HG03520 (cell line): ENCODE results near the gene MYO16.

ENCODE experiments used
- ATAC-seq: cut with Tn5 transposase; IDR thresholded peaks from one replicate; pipeline ENCODE4 v1.9.1; 2021; ENCODE audit warnings: mild to moderate bottlenecking, moderate library complexity; ENCODE audit not compliant: unreplicated experiment

Gene MYO16

GRCh38 chr13:108927615-108928014 is 298.2 kb downstream of the MYO16 start:
- no peak for ATAC-seq

- ATAC-seq: no peak
Measured at GRCh38 chr13:108929532-108930206, 300.3 kb downstream of the MYO16 start.

- ATAC-seq: no peak
Measured at GRCh38 chr13:108932196-108932595, 302.8 kb downstream of the MYO16 start.

GRCh38 chr13:108933061-108933460 is 303.6 kb downstream of the MYO16 start:
- ATAC-seq: no peak

- no peak for ATAC-seq
Measured at GRCh38 chr13:108938155-108938554, 308.7 kb downstream of the MYO16 start.

GRCh38 chr13:108940121-108940520 is 310.7 kb downstream of the MYO16 start:
- no peak for ATAC-seq

- ATAC-seq: no peak
Measured at GRCh38 chr13:108943842-108944241, 314.4 kb downstream of the MYO16 start.

GRCh38 chr13:108944760-108945159 is 315.3 kb downstream of the MYO16 start:
- ATAC-seq: no peak

GRCh38 chr13:108947551-108948030 is 318.2 kb downstream of the MYO16 start:
- no peak for ATAC-seq

- ATAC-seq: no peak
Measured at GRCh38 chr13:108948251-108948671, 318.9 kb downstream of the MYO16 start.

- ATAC-seq: no peak
Measured at GRCh38 chr13:108950333-108951010, 321.1 kb downstream of the MYO16 start.

- no peak for ATAC-seq
Measured at GRCh38 chr13:108955741-108956140, 326.3 kb downstream of the MYO16 start.

- ATAC-seq: no peak
Measured at GRCh38 chr13:108957369-108958012, 328.1 kb downstream of the MYO16 start.

- ATAC-seq: no peak
Measured at GRCh38 chr13:108958013-108958376, 328.6 kb downstream of the MYO16 start.

- ATAC-seq: no peak
Measured at GRCh38 chr13:108959234-108959633, 329.8 kb downstream of the MYO16 start.

- ATAC-seq: no peak
Measured at GRCh38 chr13:108960006-108960405, 330.6 kb downstream of the MYO16 start.

- ATAC-seq: peak; percentile 96
Measured at GRCh38 chr13:108961542-108962125, 332.2 kb downstream of the MYO16 start.

GRCh38 chr13:108962654-108963053 is 333.2 kb downstream of the MYO16 start:
- no peak for ATAC-seq

GRCh38 chr13:108963276-108963810 is 333.9 kb downstream of the MYO16 start:
- no peak for ATAC-seq

- ATAC-seq: no peak
Measured at GRCh38 chr13:108963846-108964600, 334.6 kb downstream of the MYO16 start.

GRCh38 chr13:108964606-108965005 is 335.2 kb downstream of the MYO16 start:
- ATAC-seq: no peak
